Kidney epithelial cell (primary cell): ENCODE data around the gene SLC8A1. TPM values are rescaled to one million over a fixed set of nuclear protein-coding genes. Genes with fewer than 3 reads are reported as not detected.

ENCODE experiments used
- DNase-seq: peaks from one replicate; pipeline ENCODE4 v3.0.0-alpha.2; 2010; ENCODE audit warnings: low read depth
- H3K27me3 ChIP-seq: 2 replicates; pipeline ENCODE4 v1.6.0; 2011; ENCODE audit warnings: low read length; ENCODE audit not compliant: control insufficient read depth, insufficient read depth
- H3K36me3 ChIP-seq: 2 replicates; pipeline ENCODE4 v1.5.1; 2011; ENCODE audit warnings: low read length; ENCODE audit not compliant: control insufficient read depth, insufficient read depth
- H3K4me3 ChIP-seq: 2 replicates; pipeline ENCODE4 v1.5.1; 2011; ENCODE audit warnings: low read depth, mild to moderate bottlenecking, control low read depth, low read length
- CTCF ChIP-seq: IDR thresholded peaks from 2 replicates; pipeline ENCODE4 v1.5.1; 2011; ENCODE audit warnings: mild to moderate bottlenecking, moderate library complexity, low read length, control low read depth, inconsistent platforms; ENCODE audit not compliant: insufficient read depth, poor library complexity, severe bottlenecking
- total RNA-seq: library from RNA; depleted of rRNA; stranded (reverse); fragments of >200 nt; gene quantifications from 2 replicates; pipeline ENCODE4 v1.2.3, GENCODE V29; 2015

Gene SLC8A1
- total RNA-seq, 1 donor from 2014 or later: 3.2 TPM

DNA sequence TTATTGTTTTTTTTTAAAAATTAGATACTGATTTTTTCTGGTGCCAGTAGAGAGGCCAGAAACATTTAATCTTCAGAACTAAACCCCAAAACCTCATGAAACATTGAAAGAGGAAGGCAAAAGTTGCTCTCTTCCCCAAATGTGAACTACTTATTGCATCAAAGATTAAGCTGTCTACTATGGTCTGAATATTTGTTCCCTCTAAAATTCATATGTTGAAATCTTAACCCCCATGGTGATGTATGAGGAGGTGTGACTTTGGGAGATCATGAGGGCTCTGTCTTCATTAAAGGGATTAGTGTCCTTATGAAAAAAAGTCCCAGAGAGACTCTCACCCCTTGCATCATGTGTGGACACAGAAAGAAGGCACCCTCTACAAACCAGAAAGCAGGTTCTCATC, 28.2 kb upstream of the SLC8A1 start:
- Histone ChIP-seq H3K36me3 (no peaks in the 10 kb centered on the region), H3K27me3 (no peaks in the 10 kb centered on the region), H3K4me3 (no peak overlapping the region)
- no peak for TF ChIP-seq CTCF
- DNase-seq: no peak

- Histone ChIP-seq H3K36me3 (no peaks in the 10 kb centered on the region), H3K4me3 (no peak overlapping the region), H3K27me3 (no peaks in the 10 kb centered on the region)
- no peak for TF ChIP-seq CTCF
- no peak for DNase-seq
Observed at GRCh38 chr2:40477361-40477760, 25.5 kb upstream of the SLC8A1 start.

DNA sequence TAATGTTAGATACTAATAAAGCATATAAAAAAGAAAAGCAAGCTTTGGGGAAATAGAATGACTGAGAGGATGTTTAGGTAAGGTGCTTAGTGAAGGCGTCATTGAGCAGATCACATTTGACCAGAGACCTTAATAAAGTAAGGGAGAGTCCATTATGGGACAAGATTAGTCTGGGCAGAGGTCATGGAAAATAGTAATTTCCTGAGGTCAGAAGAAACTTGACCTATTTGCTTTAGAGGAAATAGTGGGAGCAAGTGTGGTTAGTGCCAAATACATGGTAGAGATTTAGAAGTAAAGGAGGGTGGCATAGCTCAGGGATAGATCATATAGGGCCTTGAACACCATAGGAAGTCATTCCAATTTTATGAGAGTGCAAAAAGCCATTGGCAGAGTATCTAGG, 24.5 kb upstream of the SLC8A1 start:
- H3K27me3 ChIP-seq: no peaks in the 10 kb centered on the region
- DNase-seq: no peak
- no peaks in the 10 kb centered on the region for H3K36me3 ChIP-seq
- TF ChIP-seq CTCF: no peak
- no peak overlapping the region for H3K4me3 ChIP-seq

GRCh38 chr2:40474306-40474705, 22.4 kb upstream of the SLC8A1 start:
- H3K36me3 ChIP-seq: no peaks in the 10 kb centered on the region
- TF ChIP-seq CTCF: no peak
- no peak overlapping the region for H3K4me3 ChIP-seq
- DNase-seq: no peak
- H3K27me3 ChIP-seq: no peaks in the 10 kb centered on the region

- no peak for DNase-seq
- Histone ChIP-seq H3K27me3 (no peaks in the 10 kb centered on the region), H3K4me3 (no peak overlapping the region), H3K36me3 (no peaks in the 10 kb centered on the region)
- no peak for TF ChIP-seq CTCF
Observed at GRCh38 chr2:40471866-40472265, 20.0 kb upstream of the SLC8A1 start.
